ENCODE results near the gene OR10D3. TPM values are rescaled to one million over a fixed set of nuclear protein-coding genes. Genes with fewer than 3 reads are reported as not detected.

OR10D3 gene
- total and polyA plus RNA-seq, 2 of the 13 experiments (the other 11 are each of a cell fraction or from before 2014, with no cell fraction given), result not detected

GRCh38 chr11:124172101-124172500 lies 11.0 kb upstream of the OR10D3 start:
- ATAC-seq (no peak), DNase-seq (ENCODE audit: low spot score) (no peak), FAIRE-seq (no peak)
- Histone ChIP-seq H3K9me3 (ENCODE audit: low read length) (no peaks in the 10 kb centered on the region), H2AFZ (ENCODE audit: low read length) (no peak overlapping the region), H3K9ac (ENCODE audit: insufficient read depth, low read depth, low read length) (no peak overlapping the region), H3K4me2 (ENCODE audit: low read depth, low read length) (no peak overlapping the region), H3K36me3 (replicated peaks in 1 of 2; ENCODE audit: control insufficient read depth in 1 of 2, insufficient read depth in 2 of 2, low read length in 2 of 2) (no peaks in the 10 kb centered on the region), H3K27me3 (ENCODE audit: control insufficient read depth in 1 of 2, insufficient read depth in 2 of 2, low read length in 2 of 2) (no peaks in the 10 kb centered on the region), H4K20me1 (ENCODE audit: insufficient read depth, low read length) (no peaks in the 10 kb centered on the region), H3K4me3 (replicated peaks in 1 of 3; ENCODE audit: insufficient read depth in 1 of 3, low read depth in 2 of 3, low read length in 3 of 3) (no peak overlapping the region), H3K27ac (ENCODE audit: extremely low read length, insufficient read depth, low read length) (no peak overlapping the region), H3K4me1 (ENCODE audit: insufficient read depth, low read length) (no peaks in the 10 kb centered on the region), H3K79me2 (ENCODE audit: insufficient read depth, low read length) (no peaks in the 10 kb centered on the region)
- TF ChIP-seq ZBTB20 (CRISPR knock-in tag; IDR thresholded peaks at IDR 0.05; ENCODE audit: borderline replicate concordance, low read depth) (no peak), ZNF558 (CRISPR knock-in tag; IDR thresholded peaks at IDR 0.05; ENCODE audit: borderline replicate concordance) (no peak), CEBPG (CRISPR knock-in tag; IDR thresholded peaks at IDR 0.05) (no peak), IKZF1 (IDR thresholded peaks at IDR 0.05) (no peak), SP5 (CRISPR knock-in tag; IDR thresholded peaks at IDR 0.05; ENCODE audit: borderline replicate concordance, low read depth) (no peak), POLR2A (IDR thresholded peaks at IDR 0.05; ENCODE audit: insufficient read depth in 1 of 2, low read depth in 2 of 2, low read length in 2 of 2) (no peak), TFDP2 (CRISPR knock-in tag; IDR thresholded peaks at IDR 0.05) (no peak), NAIF1 (CRISPR knock-in tag; IDR thresholded peaks at IDR 0.05; ENCODE audit: borderline replicate concordance) (no peak), MXD4 (CRISPR knock-in tag; IDR thresholded peaks at IDR 0.05) (no peak), ZNF687 (CRISPR knock-in tag; IDR thresholded peaks at IDR 0.05) (no peak)
- intact Hi-C loops (cut with micrococcal nuclease; ENCODE audit: unreplicated experiment) (no loop called here), in situ Hi-C loops (cut with HindIII; ENCODE audit: extremely low pct_ligation_motif_present, low pct_unique_long_range_greater_than_20kb) (no loop called here)
- POLR2A ChIA-PET, result no interaction called here
- no TSS peak for BruUV-seq (replicated peaks)
- CTCF ChIA-PET (ENCODE audit: low intra/inter-chr PET ratio, low total read pairs), result no interaction called here
- 6% methylated on average over 6 of the region's 6 CpGs for WGBS (ENCODE audit: low lambda C conversion rate)

Data from HepG2 (cell line).